ENCODE measurements around the gene PPP1R15B. TPM values are rescaled to one million over a fixed set of nuclear protein-coding genes. Genes with fewer than 3 reads are reported as not detected.

PPP1R15B gene
- total RNA-seq, 2 experiments from 2014 or later = 78.6 to 79.9 TPM

DNA sequence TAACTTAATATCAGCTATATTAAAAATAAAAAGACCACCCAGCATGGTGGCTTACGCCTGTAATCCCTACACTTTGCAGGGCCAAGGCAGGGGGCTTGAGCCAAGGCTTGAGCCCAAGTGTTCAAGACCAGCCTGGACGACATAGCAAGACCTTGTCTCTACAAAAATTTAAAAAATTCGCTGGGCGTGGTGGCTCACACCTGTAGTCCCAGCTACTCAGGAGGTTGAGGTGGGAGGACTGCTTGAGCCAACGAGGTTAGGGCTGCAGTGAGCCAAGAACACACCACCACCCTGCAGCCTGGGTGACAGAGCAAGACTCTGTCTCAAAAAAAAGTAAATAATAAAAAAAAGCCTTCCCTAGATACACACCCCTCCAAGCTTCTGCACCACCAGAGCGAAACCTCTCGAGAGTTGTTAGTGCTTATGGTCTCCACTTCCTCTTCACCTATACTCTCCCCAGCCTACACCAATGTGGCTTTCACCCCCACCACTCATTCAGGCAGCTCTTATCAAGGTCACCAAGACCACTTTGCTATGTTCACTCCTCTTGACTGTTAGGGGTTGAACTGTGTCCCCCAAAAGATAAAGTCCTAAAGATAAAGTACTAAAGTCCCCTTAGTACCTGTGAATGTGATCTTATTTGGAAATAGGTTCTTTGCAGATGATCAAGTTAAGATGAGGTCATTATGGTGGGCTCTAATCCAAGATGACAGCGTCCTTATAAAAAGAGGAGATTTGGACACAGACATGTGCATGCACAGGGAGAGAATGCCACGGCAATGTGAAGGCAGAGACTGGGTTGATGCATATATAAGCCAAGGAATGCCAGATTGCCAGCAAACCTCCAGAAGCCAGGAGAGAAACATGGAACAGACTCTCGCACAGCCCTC, 6.8 kb upstream of the PPP1R15B start:
- peaks cover 27% of the 10 kb centered on the region for H3K4me1 Mint-ChIP-seq
- no peaks in the 10 kb centered on the region for H3K9me3 Mint-ChIP-seq
- DNase-seq = no peak
- H3K36me3 Mint-ChIP-seq = peaks cover 1% of the 10 kb centered on the region
- H3K27ac Mint-ChIP-seq = no peak overlapping the region
- H3K27me3 Mint-ChIP-seq = no peaks in the 10 kb centered on the region
- no peak overlapping the region for H3K4me3 Mint-ChIP-seq

DNA sequence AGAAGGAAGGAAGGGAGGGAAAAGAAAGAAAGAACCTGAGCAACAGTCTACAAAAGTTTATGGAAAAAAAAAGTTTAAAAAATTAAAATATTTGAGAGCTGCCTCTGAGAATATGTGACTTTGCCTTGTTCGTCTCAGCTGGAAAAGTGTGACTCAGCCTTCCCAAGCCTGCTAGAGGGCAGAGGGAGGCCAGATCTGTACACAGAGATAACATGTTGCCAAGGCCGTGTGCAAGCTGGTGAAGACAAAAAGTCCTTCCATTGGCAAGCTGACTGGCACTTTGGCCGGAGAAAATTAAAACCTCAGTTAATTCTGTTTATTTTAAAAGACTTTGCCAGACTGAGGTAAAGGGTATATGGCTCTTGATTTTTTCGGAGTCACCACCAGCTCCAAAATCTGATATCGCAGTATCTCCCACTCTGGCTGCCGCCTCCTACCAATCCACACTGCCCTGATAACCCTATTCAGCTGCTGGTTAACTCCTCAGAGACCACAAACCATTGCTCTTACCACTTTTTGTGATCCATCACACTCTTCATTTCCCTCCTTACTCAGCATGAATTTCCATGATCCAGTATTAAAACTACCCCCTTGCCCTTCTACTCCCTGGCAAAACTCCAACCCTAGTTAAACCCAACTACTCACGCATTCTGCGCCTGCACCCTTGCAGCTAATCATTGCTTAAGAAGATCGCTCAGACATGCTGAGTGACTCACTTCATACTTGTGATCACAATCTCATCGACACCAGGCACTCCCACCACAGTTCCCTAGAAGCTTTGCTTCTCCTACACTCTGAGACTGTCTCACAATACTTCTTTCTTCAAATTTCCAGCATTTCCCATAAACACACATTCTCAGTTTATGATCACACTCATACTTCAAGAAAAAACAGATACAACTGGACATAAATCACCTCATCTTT, 5.7 kb upstream of the PPP1R15B start:
- Mint-ChIP-seq H3K27ac (no peak overlapping the region), H3K27me3 (no peaks in the 10 kb centered on the region), H3K4me1 (peaks cover 37% of the 10 kb centered on the region), H3K4me3 (no peak overlapping the region), H3K36me3 (peaks cover 1% of the 10 kb centered on the region), H3K9me3 (no peaks in the 10 kb centered on the region)
- no peak for DNase-seq

GRCh38 chr1:204416589-204417073, 5.0 kb upstream of the PPP1R15B start:
- peaks cover 38% of the 10 kb centered on the region for H3K4me1 Mint-ChIP-seq
- no peak for DNase-seq
- no peak overlapping the region for H3K4me3 Mint-ChIP-seq
- H3K27me3 Mint-ChIP-seq = no peaks in the 10 kb centered on the region
- no peaks in the 10 kb centered on the region for H3K9me3 Mint-ChIP-seq
- peaks cover 2% of the 10 kb centered on the region for H3K36me3 Mint-ChIP-seq
- peak overlapping the region; percentile 53 for H3K27ac Mint-ChIP-seq

DNA sequence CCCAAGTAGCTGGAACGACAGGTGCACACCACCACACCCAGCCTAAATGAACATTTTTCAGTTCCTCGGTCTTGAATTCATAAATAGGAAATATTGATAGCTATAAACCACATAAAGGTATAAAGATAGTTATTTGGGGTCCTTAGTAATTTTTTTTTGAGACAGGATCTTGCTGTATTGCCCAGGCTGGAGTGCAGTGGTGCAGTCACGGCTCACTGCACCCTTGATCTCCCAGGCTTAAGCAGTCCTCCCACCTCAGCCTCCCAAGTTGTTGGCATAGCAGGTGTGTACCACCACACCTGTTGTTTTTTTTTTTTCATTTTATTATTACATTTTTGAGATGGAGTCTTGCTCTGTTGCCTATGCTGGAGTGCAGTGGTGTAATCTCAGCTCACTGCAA, 3.7 kb upstream of the PPP1R15B start:
- no peaks in the 10 kb centered on the region for H3K27me3 Mint-ChIP-seq
- H3K4me3 Mint-ChIP-seq = no peak overlapping the region
- no peak for DNase-seq
- no peaks in the 10 kb centered on the region for H3K9me3 Mint-ChIP-seq
- peaks cover 14% of the 10 kb centered on the region for H3K36me3 Mint-ChIP-seq
- H3K27ac Mint-ChIP-seq = no peak overlapping the region
- peaks cover 37% of the 10 kb centered on the region for H3K4me1 Mint-ChIP-seq

- H3K4me3 Mint-ChIP-seq = no peak overlapping the region
- peaks cover 29% of the 10 kb centered on the region for H3K4me1 Mint-ChIP-seq
- no peaks in the 10 kb centered on the region for H3K9me3 Mint-ChIP-seq
- no peaks in the 10 kb centered on the region for H3K27me3 Mint-ChIP-seq
- H3K36me3 Mint-ChIP-seq = peaks cover 28% of the 10 kb centered on the region
- no peak for DNase-seq
- no peak overlapping the region for H3K27ac Mint-ChIP-seq
Measured at GRCh38 chr1:204414016-204414415, 2.4 kb upstream of the PPP1R15B start.

DNA sequence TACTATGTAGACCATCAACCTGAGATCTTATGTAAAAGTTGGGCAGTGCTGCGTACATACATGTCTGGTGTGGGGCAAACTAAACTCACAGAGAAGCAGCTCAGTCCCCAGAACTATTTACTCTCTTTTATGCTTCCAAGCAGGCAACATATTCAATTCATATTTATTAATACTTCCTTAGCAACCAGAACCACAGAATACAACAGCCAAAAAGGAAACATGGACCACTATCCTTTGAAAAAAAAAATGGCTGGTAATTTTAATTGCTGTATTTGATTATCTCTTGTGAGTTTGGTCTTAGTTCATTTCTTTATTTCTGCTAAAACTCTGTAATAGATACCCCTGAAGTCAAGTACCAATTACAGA, 1.5 kb upstream of the PPP1R15B start:
- H3K4me3 Mint-ChIP-seq = peak overlapping the region; percentile 62
- DNase-seq = no peak
- peak overlapping the region; percentile 100 for H3K27ac Mint-ChIP-seq

DNA sequence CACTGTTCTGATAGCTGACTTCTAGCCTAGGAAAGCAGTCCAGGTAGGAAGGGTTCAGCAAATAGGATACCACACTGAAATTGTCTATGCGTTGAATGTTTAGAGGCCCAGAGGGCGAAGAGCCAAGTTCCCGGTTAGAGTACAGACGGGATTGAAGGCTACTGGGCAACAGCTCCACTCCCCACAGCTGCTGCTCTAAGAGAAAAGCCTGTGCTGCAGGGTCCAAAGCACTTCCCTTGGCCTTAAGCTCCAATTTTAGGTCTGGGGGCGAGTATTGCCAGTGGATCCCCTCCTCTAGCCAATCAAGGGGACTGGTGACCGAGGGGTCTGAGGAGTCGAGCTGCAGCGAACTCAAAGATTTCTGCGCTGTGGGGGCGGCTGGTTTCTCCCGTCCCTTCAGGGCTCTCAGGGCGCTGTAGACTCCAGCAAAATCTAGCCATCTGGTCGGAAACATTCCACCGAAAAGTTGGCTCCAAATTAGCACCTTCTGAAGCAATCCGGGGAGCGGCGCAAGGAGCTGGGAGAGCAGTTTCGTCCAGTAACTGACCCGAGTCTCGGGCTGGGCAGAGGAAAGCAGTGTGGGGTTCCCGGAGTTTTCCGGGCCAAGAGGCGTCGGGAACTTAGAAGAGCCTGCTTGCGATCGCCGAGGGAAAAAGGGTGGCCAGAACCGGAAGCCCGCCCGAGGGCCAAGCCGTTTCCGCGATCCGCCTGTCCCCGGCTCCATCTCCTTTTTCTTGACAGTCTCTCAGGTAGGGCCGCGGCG, 748 bp downstream of the PPP1R15B start:
- Mint-ChIP-seq H3K27ac (peak overlapping the region; percentile 100), H3K4me3 (peak overlapping the region; percentile 99), H3K9me3 (no peaks in the 10 kb centered on the region), H3K4me1 (peaks cover 16% of the 10 kb centered on the region), H3K36me3 (peaks cover 54% of the 10 kb centered on the region), H3K27me3 (no peaks in the 10 kb centered on the region)
- peak; percentile 52 for DNase-seq

More for the DNA sequence above, 1.5 kb upstream of the PPP1R15B start:
- H3K27me3 Mint-ChIP-seq = no peaks in the 10 kb centered on the region
- H3K4me1 Mint-ChIP-seq = peaks cover 25% of the 10 kb centered on the region
- no peaks in the 10 kb centered on the region for H3K9me3 Mint-ChIP-seq
- peaks cover 36% of the 10 kb centered on the region for H3K36me3 Mint-ChIP-seq

GRCh38 chr1:204409836-204410687, 1.6 kb downstream of the PPP1R15B start:
- Mint-ChIP-seq H3K27me3 (no peaks in the 10 kb centered on the region), H3K36me3 (peaks cover 57% of the 10 kb centered on the region), H3K9me3 (no peaks in the 10 kb centered on the region), H3K27ac (peak overlapping the region; percentile 100), H3K4me3 (peak overlapping the region; percentile 99), H3K4me1 (peaks cover 19% of the 10 kb centered on the region)
- no peak for DNase-seq

DNA sequence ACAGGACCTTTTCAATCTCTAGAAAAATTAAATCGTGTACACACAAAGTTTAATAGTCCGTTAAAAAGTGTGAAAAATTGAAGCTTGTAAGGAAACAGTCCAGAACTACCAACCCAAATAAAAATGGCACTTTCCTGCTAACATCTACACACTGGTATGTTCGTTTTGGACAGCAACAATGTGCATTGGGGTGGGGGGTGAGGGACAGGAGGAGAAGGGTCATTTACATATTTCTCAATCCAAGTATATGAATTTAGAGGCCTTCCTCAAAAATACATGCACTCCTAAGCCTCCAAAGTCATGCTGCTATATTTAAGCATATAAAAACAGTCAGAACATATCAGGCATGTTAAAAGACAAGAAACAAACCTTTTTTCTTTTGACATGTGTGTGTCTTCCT, 2.5 kb downstream of the PPP1R15B start:
- no peak for DNase-seq
- peak overlapping the region; percentile 100 for H3K27ac Mint-ChIP-seq
- no peaks in the 10 kb centered on the region for H3K27me3 Mint-ChIP-seq
- H3K4me3 Mint-ChIP-seq = peak overlapping the region; percentile 99
- no peaks in the 10 kb centered on the region for H3K9me3 Mint-ChIP-seq
- H3K36me3 Mint-ChIP-seq = peaks cover 60% of the 10 kb centered on the region
- peaks cover 25% of the 10 kb centered on the region for H3K4me1 Mint-ChIP-seq

- no peaks in the 10 kb centered on the region for H3K27me3 Mint-ChIP-seq
- H3K36me3 Mint-ChIP-seq = peaks cover 62% of the 10 kb centered on the region
- peak overlapping the region; percentile 100 for H3K27ac Mint-ChIP-seq
- H3K9me3 Mint-ChIP-seq = no peaks in the 10 kb centered on the region
- DNase-seq = no peak
- peak overlapping the region; percentile 99 for H3K4me3 Mint-ChIP-seq
- H3K4me1 Mint-ChIP-seq = peaks cover 30% of the 10 kb centered on the region
Measured at GRCh38 chr1:204408602-204409001, 3.0 kb downstream of the PPP1R15B start.

DNA sequence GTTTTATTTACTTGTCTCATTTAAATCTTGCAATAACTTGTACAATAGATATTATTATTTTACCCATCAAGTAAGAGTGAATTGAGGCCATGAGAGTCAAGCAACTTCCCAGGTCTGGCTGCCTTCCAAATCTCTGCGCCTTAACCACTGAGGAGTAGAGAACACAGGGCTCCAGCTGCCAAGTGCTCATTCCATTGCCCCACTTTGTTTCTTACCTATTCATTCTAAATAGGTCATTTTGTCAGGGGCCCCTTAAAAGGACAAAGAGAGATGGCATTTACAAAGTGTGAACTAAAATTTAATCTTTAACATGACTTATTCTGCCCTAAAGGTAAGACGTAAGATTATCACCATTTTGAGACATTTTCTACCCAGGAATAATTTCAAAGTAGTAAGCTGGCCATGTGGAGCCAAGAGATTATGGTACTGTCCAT, 3.5 kb downstream of the PPP1R15B start:
- peak overlapping the region; percentile 100 for H3K27ac Mint-ChIP-seq
- H3K4me3 Mint-ChIP-seq = peak overlapping the region; percentile 99
- DNase-seq = no peak
- peaks cover 62% of the 10 kb centered on the region for H3K36me3 Mint-ChIP-seq
- no peaks in the 10 kb centered on the region for H3K9me3 Mint-ChIP-seq
- H3K4me1 Mint-ChIP-seq = peaks cover 27% of the 10 kb centered on the region
- H3K27me3 Mint-ChIP-seq = no peaks in the 10 kb centered on the region

GRCh38 chr1:204407295-204407971, 4.2 kb downstream of the PPP1R15B start:
- H3K9me3 Mint-ChIP-seq = no peaks in the 10 kb centered on the region
- DNase-seq = no peak
- peak overlapping the region; percentile 99 for H3K4me3 Mint-ChIP-seq
- peak overlapping the region; percentile 100 for H3K27ac Mint-ChIP-seq
- H3K27me3 Mint-ChIP-seq = no peaks in the 10 kb centered on the region
- peaks cover 21% of the 10 kb centered on the region for H3K4me1 Mint-ChIP-seq
- H3K36me3 Mint-ChIP-seq = peaks cover 62% of the 10 kb centered on the region

DNA sequence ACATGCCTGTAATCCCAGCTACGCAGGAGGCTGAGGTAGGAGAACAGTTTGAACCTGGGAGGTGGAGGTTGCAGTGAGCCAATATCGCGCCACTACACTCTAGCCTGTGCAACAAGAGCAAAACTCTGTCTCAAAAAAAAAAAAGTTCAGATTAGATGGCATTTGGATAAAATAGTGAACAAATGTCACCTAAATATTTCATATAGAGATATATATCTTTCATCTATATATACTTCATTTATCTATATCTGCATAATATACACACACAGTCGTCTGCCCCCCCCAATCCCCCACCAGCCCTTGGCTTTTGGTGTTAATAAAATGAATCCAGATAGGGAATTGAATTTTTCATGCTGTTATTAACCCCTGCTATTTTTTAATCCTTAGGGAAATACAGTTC, 5.0 kb downstream of the PPP1R15B start:
- DNase-seq = no peak
- Mint-ChIP-seq H3K4me1 (peaks cover 19% of the 10 kb centered on the region), H3K9me3 (no peaks in the 10 kb centered on the region), H3K36me3 (peaks cover 62% of the 10 kb centered on the region), H3K4me3 (peak overlapping the region; percentile 99), H3K27ac (peak overlapping the region; percentile 100), H3K27me3 (no peaks in the 10 kb centered on the region)
